Naive thymus-derived CD4-positive, alpha-beta T cell (primary cell): ENCODE data around the gene SF1. TPM values are rescaled to one million over a fixed set of nuclear protein-coding genes. Genes with fewer than 3 reads are reported as not detected.

Experiments used
- ATAC-seq: fragments of 150-1000 bp; cut with Tn5 transposase; 2 replicates; pipeline ENCODE4 v1.10.0; 2021; ENCODE audit warnings: mild to moderate bottlenecking, moderate library complexity
- CTCF ChIA-PET: fragments of 350-600 bp; sonication (Branson Sonifier 250); formaldehyde crosslinking; loops from one replicate; lab custom pipeline; 2021; ENCODE audit warnings: antibody characterized with exemption; lab: Charles Lee
- POLR2A ChIA-PET: fragments of 350-600 bp; sonication (Branson Sonifier 250); formaldehyde crosslinking; loops from one replicate; lab custom pipeline; 2021; ENCODE audit warnings: antibody characterized with exemption, inconsistent platforms; lab: Charles Lee
- DNase-seq, 9 donors: peaks; one replicate each; pipeline versions ENCODE4 v3.0.0 to v3.0.0-alpha.2; 2020 to 2022; ENCODE audit warnings: mixed read lengths in 1 of 9
- H3K27ac ChIP-seq: one replicate; pipeline ENCODE4 v1.7.0; 2013; ENCODE audit warnings: mild to moderate bottlenecking, low read depth, low read length, moderate library complexity
- H3K27me3 ChIP-seq, 2 donors: one replicate each; pipeline ENCODE4 v1.7.0; 2013; ENCODE audit warnings: low read length in 2 of 2, mild to moderate bottlenecking in 2 of 2, moderate library complexity in 2 of 2; ENCODE audit not compliant: control insufficient read depth in 2 of 2, insufficient read depth in 2 of 2
- H3K36me3 ChIP-seq, 3 experiments: 1 replicate in 2 of 3; 2 replicates in 1 of 3; pipeline ENCODE4 v1.7.0; 2013; ENCODE audit warnings: low read length in 3 of 3, mild to moderate bottlenecking in 3 of 3, moderate library complexity in 1 of 3; ENCODE audit not compliant: insufficient read depth in 3 of 3, control insufficient read depth in 2 of 3
- H3K4me1 ChIP-seq, 2 donors: one replicate each; pipeline ENCODE4 v1.7.0; 2013; ENCODE audit warnings: low read length in 2 of 2, mild to moderate bottlenecking in 2 of 2, moderate library complexity in 1 of 2; ENCODE audit not compliant: control insufficient read depth in 2 of 2, insufficient read depth in 2 of 2
- H3K4me3 ChIP-seq: 2 replicates; pipeline ENCODE4 v1.7.0; 2013; ENCODE audit warnings: mild to moderate bottlenecking, low read length
- H3K9me3 ChIP-seq, 3 experiments: 1 replicate in 2 of 3; 2 replicates in 1 of 3; pipeline ENCODE4 v1.7.0; 2013; ENCODE audit warnings: low read length in 3 of 3; ENCODE audit not compliant: control insufficient read depth in 2 of 3
- H3K27ac Mint-ChIP-seq, 9 donors: one replicate each; pipeline ENCODE4 v1.8.0; 2020 to 2022; ENCODE audit warnings: mixed read lengths in 9 of 9, mild to moderate bottlenecking in 8 of 9, moderate library complexity in 5 of 9, inconsistent platforms in 2 of 9
- H3K27me3 Mint-ChIP-seq, 5 donors: one replicate each; pipeline ENCODE4 v1.8.0; 2021 to 2022; ENCODE audit warnings: mixed read lengths in 5 of 5, mild to moderate bottlenecking in 1 of 5
- H3K36me3 Mint-ChIP-seq, 5 donors: one replicate each; pipeline ENCODE4 v1.8.0; 2020 to 2022; ENCODE audit warnings: mixed read lengths in 5 of 5, mild to moderate bottlenecking in 3 of 5, inconsistent platforms in 1 of 5
- H3K4me1 Mint-ChIP-seq, 7 donors: one replicate each; pipeline ENCODE4 v1.8.0; 2020 to 2022; ENCODE audit warnings: mixed read lengths in 7 of 7, mild to moderate bottlenecking in 3 of 7, inconsistent platforms in 1 of 7
- H3K4me3 Mint-ChIP-seq, 10 donors: one replicate each; pipeline ENCODE4 v1.8.0; 2020 to 2022; ENCODE audit warnings: mild to moderate bottlenecking in 10 of 10, mixed read lengths in 10 of 10, moderate library complexity in 6 of 10, inconsistent platforms in 2 of 10
- H3K9me3 Mint-ChIP-seq, 11 donors: one replicate each; pipeline ENCODE4 v1.8.0; 2020 to 2022; ENCODE audit warnings: mixed read lengths in 11 of 11, mild to moderate bottlenecking in 4 of 11, inconsistent platforms in 1 of 11, moderate library complexity in 1 of 11
- intact Hi-C, 2 donors: fragments of 100-400 bp; cut with micrococcal nuclease; formaldehyde crosslinking; loops; one replicate each; pipeline ENCODE4 v1.15.1; 2023
- polyA plus RNA-seq, 2 donors: library from polyadenylated mRNA; unstranded; fragments of 300-500 nt; fragmentation: Illumina TruSeq; gene quantifications; one replicate each; pipeline ENCODE4 v1.2.3, GENCODE V29; 2021
- total RNA-seq, 6 experiments: library from RNA in 5 of 6; stranded (reverse) in 5 of 6; gene quantifications; 1 replicate in 5 of 6; 2 replicates in 1 of 6; pipeline ENCODE4 v1.2.3 and lab custom pipeline; 2021 to 2026

SF1 gene
- total and polyA plus RNA-seq, 7 experiments from 2014 or later = 101 to 1,612 (median 901) TPM

DNA sequence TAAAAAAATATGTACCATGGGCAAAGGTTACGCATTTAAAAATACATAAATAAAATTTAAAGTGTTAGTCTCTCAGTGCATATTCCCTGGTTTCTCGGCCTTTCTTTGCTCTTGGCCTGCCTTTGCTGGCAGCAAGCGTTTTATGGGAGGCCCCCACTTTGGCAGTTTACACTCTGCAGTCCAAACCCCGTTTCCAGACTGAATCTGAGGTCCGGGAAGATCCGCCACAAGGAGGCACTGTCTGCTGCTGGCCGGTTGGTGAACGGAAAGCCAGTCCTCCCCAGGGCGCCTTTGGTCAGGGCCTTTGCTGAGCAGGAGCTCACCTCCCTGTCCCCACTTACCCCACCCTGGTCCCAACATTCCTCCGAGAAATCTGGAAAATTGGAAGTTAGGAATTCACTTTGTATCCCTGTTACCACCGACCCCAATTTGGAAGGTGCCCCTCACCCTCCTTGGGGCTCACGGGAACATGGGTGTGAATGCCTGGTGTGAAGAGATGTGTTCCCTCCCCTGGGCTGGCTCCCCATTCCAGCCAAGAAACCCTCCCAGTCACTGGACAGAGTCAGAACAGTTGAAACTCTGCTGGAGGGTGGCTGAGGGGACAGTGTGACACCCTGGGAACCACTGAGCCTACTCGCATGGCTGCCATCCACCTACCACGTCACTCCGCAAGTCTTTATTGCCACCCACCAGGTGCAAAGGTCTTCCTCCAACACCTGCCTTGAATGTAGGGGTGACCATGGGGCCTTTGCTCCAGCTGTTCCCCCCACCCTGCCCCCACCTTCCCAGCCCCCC lies 9.4 kb upstream of the SF1 start:
- peak; percentile 90 for ATAC-seq
- no peaks in the 10 kb centered on the region for H3K9me3 Mint-ChIP-seq
- no peak overlapping the region for H3K4me3 Mint-ChIP-seq
- peak overlapping the region; percentile 18 to 90 (median 74) for H3K27ac Mint-ChIP-seq
- peak in 8 of 9 donors; percentile 28 to 65 (median 54) for DNase-seq
- no peaks in the 10 kb centered on the region for H3K27me3 ChIP-seq
- intact Hi-C loops = loop anchor here (1.0 to 2.0 kb wide), 3 partner anchors 8 to 107 kb away; partner anchors contain the start of gene CDC42BPG (in 1 of the 2)
- peaks cover 0 to 37% (median 0%) of the 10 kb centered on the region in 3 experiments for H3K36me3 ChIP-seq
- no peaks in the 10 kb centered on the region for H3K27me3 Mint-ChIP-seq
- peak overlapping the region; percentile 16 for H3K27ac ChIP-seq
- ChIA-PET CTCF (interaction anchor here (0.6 to 1.2 kb wide), 6 partner anchors 8 to 59 kb away, joined by 3 to 7 read pairs (median 5); partner anchors contain the start of gene RASGRP2), POLR2A (interaction anchor here (1.1 to 5.4 kb wide), 5 partner anchors 9 to 66 kb away, joined by 3 to 31 read pairs (median 17); partner anchors contain the start of genes MAP4K2, RASGRP2 and SF1)
- peaks cover 0 to 7% of the 10 kb centered on the region in 2 donors for H3K4me1 ChIP-seq
- H3K4me3 ChIP-seq = no peak overlapping the region
- peaks cover 0 to 11% (median 0%) of the 10 kb centered on the region in 5 donors for H3K36me3 Mint-ChIP-seq
- H3K4me1 Mint-ChIP-seq = peaks cover 1 to 11% (median 5%) of the 10 kb centered on the region in 7 donors
- no peaks in the 10 kb centered on the region for H3K9me3 ChIP-seq

GRCh38 chr11:64786308-64786707 lies 8.0 kb upstream of the SF1 start:
- no peaks in the 10 kb centered on the region for H3K27me3 Mint-ChIP-seq
- Histone ChIP-seq H3K27ac (no peak overlapping the region), H3K4me3 (no peak overlapping the region), H3K4me1 (peaks cover 0 to 13% of the 10 kb centered on the region in 2 donors), H3K36me3 (peaks cover 0 to 25% (median 0%) of the 10 kb centered on the region in 3 experiments), H3K9me3 (no peaks in the 10 kb centered on the region), H3K27me3 (no peaks in the 10 kb centered on the region)
- POLR2A ChIA-PET = interaction anchor here (0.8 to 5.4 kb wide), 9 partner anchors 8 to 67 kb away, joined by 3 to 31 read pairs (median 4); partner anchors contain the start of genes MAP4K2, RASGRP2 and SF1
- H3K4me3 Mint-ChIP-seq = no peak overlapping the region
- intact Hi-C loops = loop anchor here in 1 of 2 donors (2.0 kb wide), 1 partner anchor 58 kb away; the partner anchor contains the start of gene CDC42BPG
- no peak for DNase-seq
- CTCF ChIA-PET = interaction anchor here (0.9 to 2.3 kb wide), 7 partner anchors 12 to 57 kb away, joined by 3 to 13 read pairs (median 3); partner anchors contain the start of gene RASGRP2
- H3K36me3 Mint-ChIP-seq = peaks cover 0 to 11% (median 0%) of the 10 kb centered on the region in 5 donors
- H3K4me1 Mint-ChIP-seq = peaks cover under 1 to 13% (median 9%) of the 10 kb centered on the region in 7 donors
- H3K9me3 Mint-ChIP-seq = no peaks in the 10 kb centered on the region
- H3K27ac Mint-ChIP-seq = peak overlapping the region in 5 of 9 donors; percentile 9 to 74 (median 34)
- ATAC-seq = no peak

DNA sequence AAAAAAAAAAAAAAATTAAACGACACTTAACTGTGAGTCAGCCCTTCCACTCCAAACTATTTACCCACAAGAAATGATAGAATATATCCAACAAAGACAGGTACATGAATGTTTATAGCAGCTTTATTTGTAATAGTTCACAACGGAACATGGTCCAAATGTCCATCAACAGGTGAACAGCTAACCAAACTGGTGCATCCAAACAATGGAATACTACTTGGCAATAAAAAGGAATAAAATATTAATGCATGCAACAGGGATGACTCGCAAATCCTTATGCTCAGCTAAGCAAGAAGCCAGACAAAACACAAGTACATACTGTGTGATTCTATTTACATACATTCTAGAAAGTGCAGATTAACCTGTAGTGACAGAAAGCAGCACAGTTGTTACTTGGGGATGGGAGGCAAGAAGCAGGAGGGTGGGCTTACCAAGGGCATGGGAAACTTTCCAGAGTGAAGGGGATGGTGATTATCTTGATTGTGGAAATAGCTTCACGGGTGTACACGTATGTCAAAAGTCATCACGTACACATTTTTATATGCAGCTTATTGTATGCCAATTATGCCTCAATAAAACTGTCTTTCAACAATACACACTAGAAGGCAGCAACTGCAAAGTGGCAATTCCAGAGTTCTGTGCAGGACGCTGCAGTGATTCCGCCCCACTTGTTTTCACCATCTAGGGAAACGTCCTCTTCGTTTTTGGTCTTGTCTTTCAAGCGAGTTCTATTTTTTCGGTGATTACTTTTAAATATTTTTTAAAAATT lies 6.7 kb upstream of the SF1 start:
- Histone ChIP-seq H3K36me3 (peaks cover 0 to 18% (median 0%) of the 10 kb centered on the region in 3 experiments), H3K9me3 (no peaks in the 10 kb centered on the region), H3K4me3 (no peak overlapping the region), H3K27me3 (no peaks in the 10 kb centered on the region), H3K27ac (no peak overlapping the region), H3K4me1 (peaks cover 7 to 21% of the 10 kb centered on the region in 2 donors)
- Mint-ChIP-seq H3K9me3 (no peaks in the 10 kb centered on the region), H3K27ac (peak overlapping the region in 8 of 9 donors; percentile 27 to 67 (median 52)), H3K4me3 (no peak overlapping the region), H3K27me3 (no peaks in the 10 kb centered on the region), H3K36me3 (peaks cover 0 to 5% (median 2%) of the 10 kb centered on the region in 5 donors), H3K4me1 (peaks cover 11 to 27% (median 22%) of the 10 kb centered on the region in 7 donors)
- ATAC-seq (no peak), DNase-seq (no peak)
- POLR2A ChIA-PET = interaction anchor here (0.8 to 5.4 kb wide), 12 partner anchors 9 to 48 kb away, joined by 3 to 31 read pairs (median 4); partner anchors contain the start of genes MAP4K2 and RASGRP2
- intact Hi-C loops = no loop called here
- CTCF ChIA-PET = interaction anchor here (0.7 to 2.3 kb wide), 6 partner anchors 14 to 59 kb away, joined by 3 to 13 read pairs (median 4); no protein-coding TSS in a partner anchor

DNA sequence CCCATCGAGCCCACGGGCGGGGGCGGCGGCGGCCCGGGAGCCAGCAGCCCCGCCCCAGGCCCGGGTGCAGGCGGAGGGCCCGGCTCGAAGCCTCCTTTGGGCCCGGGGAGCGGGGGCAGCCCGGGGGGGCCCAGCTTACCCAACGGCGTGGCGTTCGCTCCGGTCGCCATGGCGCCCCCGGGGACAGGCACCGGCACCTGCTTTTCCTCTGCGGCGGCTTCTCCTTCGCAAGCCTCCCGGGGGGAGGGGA lies 194 bp downstream of the SF1 start:
- H3K4me3 ChIP-seq = peak overlapping the region; percentile 61
- Mint-ChIP-seq H3K4me3 (peak overlapping the region; percentile 87 to 96 (median 90)), H3K27ac (peak overlapping the region in 6 of 9 donors; percentile 98 to 100 (median 99)), H3K9me3 (peaks cover 0 to 17% (median 0%) of the 10 kb centered on the region in 11 donors), H3K36me3 (peaks cover 13 to 43% (median 40%) of the 10 kb centered on the region in 5 donors), H3K4me1 (peaks cover 56 to 77% (median 70%) of the 10 kb centered on the region in 7 donors), H3K27me3 (peaks cover 0 to 5% (median 0%) of the 10 kb centered on the region in 5 donors)
- H3K36me3 ChIP-seq = peaks cover 30 to 43% (median 38%) of the 10 kb centered on the region in 3 experiments
- ATAC-seq = no peak
- ChIA-PET CTCF (interaction anchor here (0.5 to 1.6 kb wide), 7 partner anchors 14 to 1339 kb away, joined by 3 to 8 read pairs (median 3); partner anchors contain the start of genes MEN1 and RASGRP2), POLR2A (interaction anchor here (0.5 to 30.7 kb wide), 38 partner anchors 9 to 1939 kb away, joined by 3 to 1956 read pairs (median 4); partner anchors contain the start of genes ARL2, CCDC85B, CDC42BPG and FAU)
- DNase-seq = no peak
- peak overlapping the region; percentile 99 for H3K27ac ChIP-seq
- no peaks in the 10 kb centered on the region for H3K9me3 ChIP-seq
- intact Hi-C loops = loop anchor here (1.0 to 10.0 kb wide), 16 partner anchors 14 to 793 kb away; partner anchors contain the start of genes ATG2A (in 2 of the 2), MEN1 (in 2 of the 2), ZNHIT2 (in 2 of the 2) and EHD1 (in 1 of the 2)
- H3K4me1 ChIP-seq = peaks cover 53 to 58% of the 10 kb centered on the region in 2 donors
- H3K27me3 ChIP-seq = no peaks in the 10 kb centered on the region

DNA sequence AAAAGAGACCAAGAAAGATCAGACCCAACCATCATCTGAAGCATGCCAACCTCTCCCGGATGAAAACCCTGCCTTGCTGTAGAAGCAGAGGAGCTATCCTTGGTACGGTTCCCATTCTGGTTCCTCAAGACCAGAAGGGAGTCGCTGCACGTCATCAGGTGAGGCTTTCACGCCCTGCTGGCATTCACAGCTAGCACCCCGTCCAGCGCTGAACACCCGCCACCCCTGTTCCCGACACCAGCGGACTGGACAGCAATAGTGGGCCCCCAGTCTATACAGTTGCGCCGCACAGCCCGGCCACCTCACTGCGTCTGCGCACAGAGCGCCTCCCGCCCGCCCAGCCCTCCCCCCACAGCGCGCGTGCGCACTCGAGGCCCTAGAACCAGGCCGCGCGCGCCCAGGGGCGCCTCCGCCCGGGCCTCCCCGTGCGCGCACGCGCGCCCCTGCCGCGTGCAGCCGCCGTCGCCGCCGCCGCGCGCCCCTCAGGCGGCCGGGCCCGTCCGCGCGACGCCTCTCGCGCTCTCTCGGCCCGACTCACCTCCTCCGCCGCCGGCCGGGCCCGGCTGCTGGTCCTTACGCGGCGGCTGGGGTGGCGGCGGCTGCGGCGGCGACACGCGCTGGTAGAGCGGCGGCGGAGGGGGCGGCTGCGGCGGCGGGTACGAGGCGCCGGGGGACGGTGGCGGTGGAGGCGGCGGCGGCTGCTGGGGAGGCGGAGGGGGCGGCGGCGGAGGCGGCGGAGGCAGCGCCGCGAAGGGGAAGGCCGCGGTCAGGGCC lies 706 bp downstream of the SF1 start:
- H3K27me3 Mint-ChIP-seq = peaks cover 0 to 5% (median 0%) of the 10 kb centered on the region in 5 donors
- intact Hi-C loops = loop anchor here (1.0 to 10.0 kb wide), 18 partner anchors 9 to 793 kb away; partner anchors contain the start of genes ATG2A (in 2 of the 2), MEN1 (in 2 of the 2), ZNHIT2 (in 2 of the 2) and EHD1 (in 1 of the 2)
- H3K36me3 Mint-ChIP-seq = peaks cover 13 to 48% (median 42%) of the 10 kb centered on the region in 5 donors
- ChIA-PET CTCF (interaction anchor here (2.6 to 19.1 kb wide), 3 partner anchors 10 to 30 kb away, joined by 21 to 305 read pairs (median 57); partner anchors contain the start of genes PYGM and RASGRP2), POLR2A (interaction anchor here (0.6 to 30.7 kb wide), 17 partner anchors 8 to 1569 kb away, joined by 3 to 1956 read pairs (median 15); partner anchors contain the start of genes EHD1, MAJIN, MAP4K2 and MEN1)
- no peaks in the 10 kb centered on the region for H3K9me3 ChIP-seq
- peaks cover 35 to 48% (median 43%) of the 10 kb centered on the region in 3 experiments for H3K36me3 ChIP-seq
- H3K27ac Mint-ChIP-seq = peak overlapping the region; percentile 78 to 95 (median 94)
- peaks cover 58 to 82% (median 75%) of the 10 kb centered on the region in 7 donors for H3K4me1 Mint-ChIP-seq
- ATAC-seq (peak; percentile 6), DNase-seq (peak; percentile 70 to 88 (median 85))
- no peaks in the 10 kb centered on the region for H3K27me3 ChIP-seq
- peaks cover 0 to 17% (median 0%) of the 10 kb centered on the region in 11 donors for H3K9me3 Mint-ChIP-seq
- H3K4me3 Mint-ChIP-seq = peak overlapping the region; percentile 86 to 97 (median 93)
- peak overlapping the region; percentile 99 for H3K27ac ChIP-seq
- peak overlapping the region; percentile 94 for H3K4me3 ChIP-seq
- H3K4me1 ChIP-seq = peaks cover 58 to 63% of the 10 kb centered on the region in 2 donors
